Activated CD8-positive, alpha-beta memory T cell treated with anti-CD3 and anti-CD28 coated beads, Interleukin-2, amount 10 ng/mL, durations not matched to agents 7 days and 5 days (primary cell): ENCODE measurements around the gene SCN5A. TPM values are rescaled to one million over a fixed set of nuclear protein-coding genes. Genes with fewer than 3 reads are reported as not detected.
A peak's percentile ranks its signal among the peaks of the same experiment; 100 is the strongest.

Experiments
- ATAC-seq: fragments of 150-1000 bp; cut with Tn5 transposase; one replicate; pipeline ENCODE4 v1.10.0; 2021; ENCODE audit warnings: moderate library complexity
- CTCF ChIA-PET: fragments of 350-600 bp; sonication (Branson Sonifier 250); formaldehyde crosslinking; loops from one replicate; lab custom pipeline; 2021; ENCODE audit warnings: antibody characterized with exemption; lab: Charles Lee
- DNase-seq: peaks from one replicate; pipeline ENCODE4 v3.0.0-alpha.2; 2020
- H3K27ac Mint-ChIP-seq: one replicate; pipeline ENCODE4 v1.8.0; 2021; ENCODE audit warnings: mild to moderate bottlenecking, mixed read lengths
- H3K27me3 Mint-ChIP-seq: one replicate; pipeline ENCODE4 v1.8.0; 2021; ENCODE audit warnings: mixed read lengths
- H3K36me3 Mint-ChIP-seq: one replicate; pipeline ENCODE4 v1.8.0; 2021; ENCODE audit warnings: mild to moderate bottlenecking, mixed read lengths
- H3K4me1 Mint-ChIP-seq: one replicate; pipeline ENCODE4 v1.8.0; 2021; ENCODE audit warnings: mixed read lengths
- H3K4me3 Mint-ChIP-seq: one replicate; pipeline ENCODE4 v1.8.0; 2021; ENCODE audit warnings: mild to moderate bottlenecking, moderate library complexity, mixed read lengths
- H3K9me3 Mint-ChIP-seq: one replicate; pipeline ENCODE4 v1.8.0; 2022; ENCODE audit warnings: low read depth, mixed read lengths
- total RNA-seq, 2 experiments: library from RNA; stranded (reverse); gene quantifications; one replicate each; pipeline ENCODE4 v1.2.3, GENCODE V29; 2021

Gene SCN5A
- total RNA-seq, 2 experiments from 2014 or later: not detected

DNA sequence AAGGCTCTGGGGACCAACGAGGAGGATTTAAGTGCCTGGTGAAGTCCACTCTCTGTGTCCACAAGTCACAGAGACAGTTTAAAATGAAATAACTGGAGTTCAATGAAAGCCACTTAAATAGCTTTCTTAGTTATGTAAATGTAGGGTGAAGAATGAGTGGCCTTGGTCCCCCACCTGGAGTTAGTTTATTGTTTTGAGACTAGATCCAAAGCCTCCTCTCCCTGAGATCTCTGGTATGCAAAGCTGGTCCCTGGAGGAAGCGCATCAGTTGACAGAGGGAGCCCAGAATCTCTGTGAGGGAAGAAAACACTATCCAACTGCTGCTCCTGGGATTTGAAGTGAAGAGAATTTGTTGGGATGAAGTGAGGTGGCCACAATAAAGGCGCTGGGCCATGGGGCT, 112.8 kb downstream of the SCN5A start:
- Mint-ChIP-seq H3K27me3 (no peaks in the 10 kb centered on the region), H3K9me3 (no peaks in the 10 kb centered on the region), H3K27ac (no peak overlapping the region), H3K4me1 (no peaks in the 10 kb centered on the region), H3K36me3 (peaks cover 7% of the 10 kb centered on the region), H3K4me3 (no peak overlapping the region)
- CTCF ChIA-PET: interaction anchor here (1.0 kb wide), 1 partner anchor 15 kb away, joined by 4 read pairs; no protein-coding TSS in a partner anchor
- ATAC-seq: no peak
- DNase-seq: no peak

- no peaks in the 10 kb centered on the region for H3K4me1 Mint-ChIP-seq
- CTCF ChIA-PET: interaction anchor here (0.7 to 1.6 kb wide), 2 partner anchors 11 to 13 kb away, joined by 3 to 7 read pairs; no protein-coding TSS in a partner anchor
- DNase-seq: no peak
- no peak overlapping the region for H3K27ac Mint-ChIP-seq
- H3K4me3 Mint-ChIP-seq: no peak overlapping the region
- H3K36me3 Mint-ChIP-seq: peaks cover 7% of the 10 kb centered on the region
- no peaks in the 10 kb centered on the region for H3K27me3 Mint-ChIP-seq
- no peaks in the 10 kb centered on the region for H3K9me3 Mint-ChIP-seq
- no peak for ATAC-seq
These were observed 114.9 kb downstream of the SCN5A start for GRCh38 chr3:38534604-38535003.

DNA sequence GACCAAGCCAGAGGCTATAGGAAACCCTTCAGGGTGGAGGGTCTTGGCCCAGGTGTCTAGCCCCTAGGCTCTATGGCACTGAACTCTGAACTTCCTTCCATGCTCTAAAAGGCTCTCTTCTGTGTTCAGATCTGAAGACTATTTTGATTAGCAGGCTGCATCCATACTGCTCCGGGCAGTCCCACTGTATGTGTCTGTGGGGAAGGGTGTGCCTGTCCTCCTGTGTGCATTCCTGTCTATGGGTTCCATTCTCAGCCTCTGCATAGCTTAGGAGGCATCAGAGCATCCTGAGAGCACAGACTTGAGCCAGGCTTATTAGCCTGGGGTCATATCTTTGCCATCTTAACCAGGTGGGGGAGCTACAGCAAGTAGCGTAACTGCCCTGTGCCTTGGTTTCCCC, 115.3 kb downstream of the SCN5A start:
- H3K27me3 Mint-ChIP-seq: no peaks in the 10 kb centered on the region
- ATAC-seq: no peak
- H3K9me3 Mint-ChIP-seq: no peaks in the 10 kb centered on the region
- CTCF ChIA-PET: interaction anchor here (0.7 to 1.6 kb wide), 2 partner anchors 10 to 13 kb away, joined by 3 to 7 read pairs; no protein-coding TSS in a partner anchor
- no peak for DNase-seq
- peaks cover 7% of the 10 kb centered on the region for H3K36me3 Mint-ChIP-seq
- H3K27ac Mint-ChIP-seq: no peak overlapping the region
- no peak overlapping the region for H3K4me3 Mint-ChIP-seq
- no peaks in the 10 kb centered on the region for H3K4me1 Mint-ChIP-seq

DNA sequence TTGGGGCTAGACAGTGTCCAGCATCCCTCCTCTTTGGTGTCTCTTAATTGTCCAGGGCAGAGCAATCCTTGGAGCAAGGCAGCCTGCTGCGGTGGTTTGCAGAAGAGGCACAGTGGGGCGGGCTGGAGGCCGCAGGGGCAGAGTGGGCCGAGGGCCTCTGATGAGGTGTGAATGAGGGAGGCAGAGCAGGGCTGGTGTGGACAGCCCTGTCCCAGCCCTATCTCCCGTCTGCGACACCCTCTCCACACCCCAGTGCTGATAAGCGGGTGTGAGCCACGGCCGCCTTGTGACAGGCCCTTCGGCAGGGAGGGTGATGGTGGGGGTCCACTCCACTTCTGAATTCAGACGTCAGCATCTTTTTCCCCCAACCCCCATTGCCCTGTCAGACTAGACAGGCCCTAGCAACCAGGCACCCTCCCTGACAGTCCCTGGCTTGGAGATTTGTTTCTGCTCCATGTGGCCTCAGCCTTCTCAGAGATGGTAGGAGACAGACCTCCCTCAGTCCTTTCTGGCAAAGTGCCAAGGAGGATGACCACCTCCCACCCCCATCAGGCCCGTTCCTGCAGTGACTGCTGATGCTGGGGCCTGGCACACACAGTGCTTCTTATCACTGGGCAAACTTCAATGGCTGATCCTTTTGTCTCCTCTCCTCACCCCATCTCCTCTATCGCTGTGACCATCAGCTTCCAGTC, 116.1 kb downstream of the SCN5A start:
- no peak for DNase-seq
- Mint-ChIP-seq H3K4me3 (no peak overlapping the region), H3K9me3 (no peaks in the 10 kb centered on the region), H3K4me1 (no peaks in the 10 kb centered on the region), H3K27ac (no peak overlapping the region), H3K36me3 (peaks cover 7% of the 10 kb centered on the region), H3K27me3 (no peaks in the 10 kb centered on the region)
- no peak for ATAC-seq
- CTCF ChIA-PET: interaction anchor here (1.4 to 1.6 kb wide), 2 partner anchors 12 kb away, joined by 3 to 7 read pairs; no protein-coding TSS in a partner anchor

DNA sequence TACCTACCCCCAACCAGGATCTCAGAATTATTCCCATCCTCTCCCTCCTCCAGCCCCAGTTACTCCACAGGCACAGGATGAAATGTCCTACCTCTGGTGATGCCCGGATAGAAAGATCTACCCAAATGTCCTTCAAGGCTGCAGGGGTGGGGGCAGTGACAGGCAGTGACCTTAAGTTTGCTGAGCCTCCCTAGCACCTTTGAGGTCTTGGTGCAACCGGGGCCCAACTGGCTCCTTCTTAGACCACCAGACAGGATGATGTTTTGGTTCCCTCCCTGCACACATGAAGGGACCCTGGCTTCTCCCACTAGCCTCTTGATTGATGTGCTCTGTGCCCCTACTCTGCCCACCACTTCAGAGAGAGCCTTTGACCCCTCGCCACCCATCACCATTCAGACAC, 117.0 kb downstream of the SCN5A start:
- no peak overlapping the region for H3K4me3 Mint-ChIP-seq
- peaks cover 7% of the 10 kb centered on the region for H3K36me3 Mint-ChIP-seq
- H3K27me3 Mint-ChIP-seq: no peaks in the 10 kb centered on the region
- H3K9me3 Mint-ChIP-seq: no peaks in the 10 kb centered on the region
- no peak for ATAC-seq
- no peaks in the 10 kb centered on the region for H3K4me1 Mint-ChIP-seq
- CTCF ChIA-PET: interaction anchor here (1.4 kb wide), 1 partner anchor 11 kb away, joined by 3 read pairs; no protein-coding TSS in a partner anchor
- no peak for DNase-seq
- no peak overlapping the region for H3K27ac Mint-ChIP-seq

DNA sequence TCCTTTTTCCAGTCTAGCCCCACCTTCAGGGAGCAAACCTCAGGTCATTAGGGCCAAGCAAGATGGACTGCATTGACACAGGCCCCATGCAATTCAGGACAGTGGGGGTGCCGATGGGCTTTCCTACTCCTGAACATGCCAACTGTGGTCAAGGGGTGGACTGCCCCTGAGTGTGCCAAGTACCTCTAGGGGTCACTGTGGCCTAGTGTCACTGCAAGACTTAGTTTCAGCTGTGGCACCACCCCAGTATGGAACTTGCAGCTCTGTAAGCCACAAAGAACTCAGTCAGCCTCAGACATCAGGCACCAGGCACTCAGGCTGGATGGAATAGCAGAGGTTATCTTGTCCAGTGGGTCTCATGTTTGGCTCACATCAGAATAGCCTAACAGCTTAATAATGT, 121.0 kb downstream of the SCN5A start:
- H3K36me3 Mint-ChIP-seq: peaks cover 10% of the 10 kb centered on the region

DNA sequence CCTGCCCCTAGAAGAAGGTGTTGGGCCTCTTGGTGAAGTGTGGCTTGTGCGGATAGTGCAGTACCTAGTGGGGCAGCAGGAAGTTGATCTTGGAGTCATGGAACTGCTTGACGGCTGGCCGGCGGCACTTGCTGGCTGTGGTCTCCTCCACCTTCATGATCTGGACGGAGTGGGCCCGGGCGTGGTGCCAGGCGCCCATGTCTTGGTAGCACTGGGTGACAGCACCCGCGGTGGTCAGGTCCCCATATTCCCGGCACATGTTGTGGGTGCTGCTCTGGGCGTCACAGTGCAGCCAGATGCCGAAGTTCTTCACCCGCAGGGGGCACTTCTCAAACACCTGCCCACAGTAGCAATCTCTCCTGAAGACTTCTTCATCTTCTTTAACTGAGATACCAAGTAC, 122.7 kb downstream of the SCN5A start:
- Mint-ChIP-seq H3K27me3 (no peaks in the 10 kb centered on the region), H3K27ac (no peak overlapping the region), H3K4me3 (no peak overlapping the region), H3K9me3 (no peaks in the 10 kb centered on the region), H3K36me3 (peaks cover 12% of the 10 kb centered on the region), H3K4me1 (no peaks in the 10 kb centered on the region)
- DNase-seq: no peak
- CTCF ChIA-PET: no interaction called here
- ATAC-seq: no peak

More for the DNA sequence above, 121.0 kb downstream of the SCN5A start:
- Mint-ChIP-seq H3K9me3 (no peaks in the 10 kb centered on the region), H3K27me3 (no peaks in the 10 kb centered on the region), H3K27ac (no peak overlapping the region), H3K4me3 (no peak overlapping the region), H3K4me1 (no peaks in the 10 kb centered on the region)
- ATAC-seq (no peak), DNase-seq (no peak)
- CTCF ChIA-PET: interaction anchor here (1.7 kb wide), 1 partner anchor 32 kb away, joined by 4 read pairs; the partner anchor contains the start of gene EXOG

GRCh38 chr3:38524141-38524739, 125.2 kb downstream of the SCN5A start:
- CTCF ChIA-PET: interaction anchor here (1.0 to 3.0 kb wide), 8 partner anchors 10 to 764 kb away, joined by 3 to 14 read pairs (median 3); partner anchors contain the start of gene EXOG
- Mint-ChIP-seq H3K36me3 (peaks cover 12% of the 10 kb centered on the region), H3K27ac (no peak overlapping the region), H3K4me1 (peaks cover 20% of the 10 kb centered on the region), H3K27me3 (no peaks in the 10 kb centered on the region), H3K4me3 (no peak overlapping the region), H3K9me3 (no peaks in the 10 kb centered on the region)
- ATAC-seq (no peak), DNase-seq (no peak)

- DNase-seq (no peak), ATAC-seq (no peak)
- Mint-ChIP-seq H3K4me1 (peaks cover 29% of the 10 kb centered on the region), H3K27ac (no peak overlapping the region), H3K9me3 (no peaks in the 10 kb centered on the region), H3K4me3 (no peak overlapping the region), H3K27me3 (no peaks in the 10 kb centered on the region), H3K36me3 (peaks cover 18% of the 10 kb centered on the region)
- CTCF ChIA-PET: interaction anchor here (0.6 to 4.3 kb wide), 38 partner anchors 8 to 769 kb away, joined by 3 to 69 read pairs (median 4); partner anchors contain the start of genes EXOG and XYLB
These were observed 127.5 kb downstream of the SCN5A start for GRCh38 chr3:38522002-38522401.

DNA sequence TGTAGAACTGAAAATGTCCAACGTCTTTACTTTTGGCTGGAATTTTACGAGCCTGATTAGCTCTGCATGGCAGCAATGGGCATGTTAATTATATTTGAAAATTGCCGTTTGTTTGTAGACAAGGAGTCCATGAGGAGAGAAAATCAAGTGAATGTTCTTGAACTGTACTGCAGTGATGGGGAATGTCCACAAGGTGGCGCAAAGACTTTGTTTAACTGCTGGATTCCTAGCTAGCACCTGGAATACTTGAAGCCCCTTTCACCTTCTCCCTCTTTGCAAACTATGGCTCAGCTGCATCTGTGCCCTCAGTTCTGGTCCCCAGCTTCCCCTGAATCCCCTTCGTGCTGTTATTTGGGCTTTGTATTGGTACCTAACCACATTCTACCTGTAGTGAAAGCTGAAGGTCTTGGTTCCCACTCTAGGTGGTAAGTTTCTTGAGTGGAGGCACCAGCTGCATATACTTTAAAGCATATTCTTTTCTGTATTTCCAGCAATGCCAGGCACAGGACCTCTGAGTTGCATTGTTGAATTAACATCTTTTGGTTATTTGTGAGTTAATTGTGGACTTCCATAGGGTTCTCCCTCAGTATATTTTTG, 128.0 kb downstream of the SCN5A start:
- Mint-ChIP-seq H3K4me1 (peaks cover 29% of the 10 kb centered on the region), H3K4me3 (no peak overlapping the region), H3K9me3 (no peaks in the 10 kb centered on the region), H3K36me3 (peaks cover 23% of the 10 kb centered on the region), H3K27ac (no peak overlapping the region), H3K27me3 (no peaks in the 10 kb centered on the region)
- no peak for ATAC-seq
- DNase-seq: peak; percentile 76
- CTCF ChIA-PET: interaction anchor here (0.6 to 4.3 kb wide), 39 partner anchors 9 to 770 kb away, joined by 3 to 69 read pairs (median 4); partner anchors contain the start of genes EXOG and XYLB

DNA sequence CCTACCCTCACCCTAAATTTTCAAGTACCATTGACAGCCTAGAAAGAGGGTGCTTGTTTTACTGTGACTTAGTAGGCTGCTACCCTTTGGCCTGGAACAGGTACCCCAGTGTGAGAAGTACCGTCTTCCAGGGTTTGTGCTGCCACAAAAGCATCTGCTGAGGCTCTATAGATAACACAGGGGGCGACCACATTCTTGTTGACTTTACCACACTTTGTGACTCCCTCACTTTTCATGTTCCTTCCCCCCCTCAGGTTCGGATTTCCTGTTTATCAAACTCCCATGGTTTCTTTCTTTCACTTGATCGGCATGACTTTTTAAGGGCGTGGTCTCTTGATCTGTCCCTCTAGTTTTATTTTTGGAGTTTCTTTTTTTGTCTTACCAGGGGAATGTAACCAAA, 129.8 kb downstream of the SCN5A start:
- peak overlapping the region; percentile 17 for H3K4me3 Mint-ChIP-seq
- peaks cover 29% of the 10 kb centered on the region for H3K4me1 Mint-ChIP-seq
- no peaks in the 10 kb centered on the region for H3K9me3 Mint-ChIP-seq
- H3K27ac Mint-ChIP-seq: peak overlapping the region; percentile 78
- peaks cover 20% of the 10 kb centered on the region for H3K36me3 Mint-ChIP-seq
- peak; percentile 84 for ATAC-seq
- CTCF ChIA-PET: interaction anchor here (0.8 to 4.3 kb wide), 10 partner anchors 9 to 481 kb away, joined by 3 to 69 read pairs (median 18); partner anchors contain the start of gene EXOG
- H3K27me3 Mint-ChIP-seq: no peaks in the 10 kb centered on the region
- peak; percentile 60 for DNase-seq

GRCh38 chr3:38519000-38519399, 130.5 kb downstream of the SCN5A start:
- no peaks in the 10 kb centered on the region for H3K9me3 Mint-ChIP-seq
- no peaks in the 10 kb centered on the region for H3K27me3 Mint-ChIP-seq
- CTCF ChIA-PET: interaction anchor here (0.9 to 4.3 kb wide), 6 partner anchors 9 to 150 kb away, joined by 3 to 69 read pairs (median 6); partner anchors contain the start of gene EXOG
- ATAC-seq (no peak), DNase-seq (no peak)
- peaks cover 22% of the 10 kb centered on the region for H3K36me3 Mint-ChIP-seq
- peak overlapping the region; percentile 44 for H3K27ac Mint-ChIP-seq
- no peak overlapping the region for H3K4me3 Mint-ChIP-seq
- peaks cover 29% of the 10 kb centered on the region for H3K4me1 Mint-ChIP-seq

- H3K27ac Mint-ChIP-seq: no peak overlapping the region
- no peak for ATAC-seq
- CTCF ChIA-PET: interaction anchor here (0.8 to 1.0 kb wide), 2 partner anchors 138 to 483 kb away, joined by 3 to 5 read pairs; no protein-coding TSS in a partner anchor
These were observed 132.8 kb downstream of the SCN5A start for GRCh38 chr3:38516669-38517068.

More at GRCh38 chr3:38516669-38517068, 132.8 kb downstream of the SCN5A start:
- Mint-ChIP-seq H3K9me3 (no peaks in the 10 kb centered on the region), H3K4me3 (no peak overlapping the region), H3K27me3 (no peaks in the 10 kb centered on the region), H3K36me3 (peaks cover 25% of the 10 kb centered on the region), H3K4me1 (peaks cover 29% of the 10 kb centered on the region)
- no peak for DNase-seq
